Mucosa of descending colon (tissue), 3 donors: Measurements from ENCODE around the gene IQCC. TPM values are rescaled to one million over a fixed set of nuclear protein-coding genes. Genes with fewer than 3 reads are reported as not detected.

Experiments used
- ATAC-seq: fragments of 200-7000 bp; cut with Tn5 transposase; one replicate; pipeline ENCODE4 v1.9.1; 2020; ENCODE audit warnings: mild to moderate bottlenecking, moderate library complexity
- DNase-seq, 3 donors: peaks; one replicate each; pipeline ENCODE4 v3.0.0-alpha.2; 2020
- H3K36me3 ChIP-seq: fragments of 200-600 bp; one replicate; pipeline ENCODE4 v1.8.0; 2021; ENCODE audit warnings: low read depth, mild to moderate bottlenecking
- H3K4me1 ChIP-seq: fragments of 200-600 bp; one replicate; pipeline ENCODE4 v1.8.0; 2021; ENCODE audit warnings: low read depth, mild to moderate bottlenecking
- H3K4me3 ChIP-seq: fragments of 200-600 bp; one replicate; pipeline ENCODE4 v1.8.0; 2021; ENCODE audit warnings: mild to moderate bottlenecking
- H3K9me3 ChIP-seq: fragments of 200-600 bp; one replicate; pipeline ENCODE4 v1.8.0; 2021; ENCODE audit warnings: mild to moderate bottlenecking
- intact Hi-C, 2 donors: fragments of 100-400 bp; cut with DNase I in 1 of 2; cut with micrococcal nuclease in 1 of 2; formaldehyde crosslinking; loops; one replicate each; pipeline versions ENCODE4 v1.11.0 to v1.11.1; 2022; cut with DNase I, micrococcal nuclease
- total RNA-seq, 3 donors: library from RNA; stranded (reverse); fragmentation: NEBNext Ultra II Directional in 2 of 3; extraction: Animal tissue kit (Norgen Biotek cat#: 25700) in 2 of 3; gene quantifications; one replicate each; pipeline versions ENCODE4 v1.2.1 to v1.2.4, GENCODE V29; 2021 to 2023
- TF ChIP-seq, protein P1 (sequence below): fragments of 200-600 bp; IDR thresholded peaks from one replicate; pipeline ENCODE4 v1.8.0; 2022; ENCODE audit warnings: antibody characterized with exemption, mild to moderate bottlenecking
- donor health status: DM: no; HTN: no; CAD: no; lungs with moderate emphysema.
- donor health status: DM: no; HTN: no; CAD: no.
- donor health status: DM: no; HTN: yes; CAD: no.

The IQCC gene
- total RNA-seq, 3 donors from 2014 or later = 1.1 to 2.2 (median 1.9) TPM

DNA sequence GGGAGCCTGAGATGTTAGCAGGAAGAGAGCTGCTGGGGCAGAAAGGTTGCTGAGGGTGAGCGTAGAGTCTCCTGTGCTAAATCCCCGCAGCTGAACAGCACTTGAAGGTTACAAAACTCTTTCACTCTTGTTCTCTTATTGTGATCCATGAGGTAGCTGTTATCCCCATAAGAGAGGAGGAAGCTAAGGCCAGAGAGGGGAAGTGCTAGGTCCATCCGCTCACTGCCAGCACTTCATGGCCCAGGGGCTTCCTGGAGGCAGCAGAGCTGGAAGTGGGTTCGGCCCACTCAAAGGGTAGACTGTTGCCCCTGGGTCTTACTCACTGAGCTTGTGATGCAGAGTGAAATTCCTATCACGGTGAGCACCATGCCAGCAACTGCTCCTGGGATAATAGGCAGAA is 11.1 kb downstream of the IQCC start:
- ATAC-seq = no peak

DNA sequence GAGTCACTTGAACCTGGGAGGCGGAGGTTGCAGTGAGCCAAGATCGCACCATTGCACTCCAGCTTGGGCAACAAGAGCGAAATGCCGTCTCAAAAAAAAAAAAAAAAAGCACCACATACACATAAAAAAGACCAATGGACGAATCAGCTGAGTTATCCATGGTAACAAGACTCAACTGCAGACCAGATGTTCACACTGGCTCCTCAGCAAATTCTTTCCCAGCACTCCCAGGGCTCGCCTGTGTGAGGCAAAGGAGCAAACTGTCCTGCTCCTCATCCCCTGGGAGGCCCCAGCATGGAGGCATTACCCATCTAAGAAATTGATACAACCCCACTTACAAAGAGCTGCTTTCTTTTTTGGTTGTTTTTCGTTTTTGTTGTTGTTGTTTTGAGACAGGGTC is 13.6 kb downstream of the IQCC start:
- intact Hi-C loops = no loop called here
- no peaks in the 10 kb centered on the region for H3K9me3 ChIP-seq
- ATAC-seq (no peak), DNase-seq (no peak)
- no peak overlapping the region for H3K4me3 ChIP-seq
- no peaks in the 10 kb centered on the region for H3K36me3 ChIP-seq
- TF ChIP-seq, protein P1, sequence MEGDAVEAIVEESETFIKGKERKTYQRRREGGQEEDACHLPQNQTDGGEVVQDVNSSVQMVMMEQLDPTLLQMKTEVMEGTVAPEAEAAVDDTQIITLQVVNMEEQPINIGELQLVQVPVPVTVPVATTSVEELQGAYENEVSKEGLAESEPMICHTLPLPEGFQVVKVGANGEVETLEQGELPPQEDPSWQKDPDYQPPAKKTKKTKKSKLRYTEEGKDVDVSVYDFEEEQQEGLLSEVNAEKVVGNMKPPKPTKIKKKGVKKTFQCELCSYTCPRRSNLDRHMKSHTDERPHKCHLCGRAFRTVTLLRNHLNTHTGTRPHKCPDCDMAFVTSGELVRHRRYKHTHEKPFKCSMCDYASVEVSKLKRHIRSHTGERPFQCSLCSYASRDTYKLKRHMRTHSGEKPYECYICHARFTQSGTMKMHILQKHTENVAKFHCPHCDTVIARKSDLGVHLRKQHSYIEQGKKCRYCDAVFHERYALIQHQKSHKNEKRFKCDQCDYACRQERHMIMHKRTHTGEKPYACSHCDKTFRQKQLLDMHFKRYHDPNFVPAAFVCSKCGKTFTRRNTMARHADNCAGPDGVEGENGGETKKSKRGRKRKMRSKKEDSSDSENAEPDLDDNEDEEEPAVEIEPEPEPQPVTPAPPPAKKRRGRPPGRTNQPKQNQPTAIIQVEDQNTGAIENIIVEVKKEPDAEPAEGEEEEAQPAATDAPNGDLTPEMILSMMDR = no peak
- peaks cover 39% of the 10 kb centered on the region for H3K4me1 ChIP-seq

More for the DNA sequence above, 11.1 kb downstream of the IQCC start:
- Histone ChIP-seq H3K9me3 (no peaks in the 10 kb centered on the region), H3K36me3 (no peaks in the 10 kb centered on the region), H3K4me1 (peaks cover 27% of the 10 kb centered on the region), H3K4me3 (no peak overlapping the region)
- no peak for DNase-seq
- TF ChIP-seq, protein P1 = no peak
- intact Hi-C loops = no loop called here

DNA sequence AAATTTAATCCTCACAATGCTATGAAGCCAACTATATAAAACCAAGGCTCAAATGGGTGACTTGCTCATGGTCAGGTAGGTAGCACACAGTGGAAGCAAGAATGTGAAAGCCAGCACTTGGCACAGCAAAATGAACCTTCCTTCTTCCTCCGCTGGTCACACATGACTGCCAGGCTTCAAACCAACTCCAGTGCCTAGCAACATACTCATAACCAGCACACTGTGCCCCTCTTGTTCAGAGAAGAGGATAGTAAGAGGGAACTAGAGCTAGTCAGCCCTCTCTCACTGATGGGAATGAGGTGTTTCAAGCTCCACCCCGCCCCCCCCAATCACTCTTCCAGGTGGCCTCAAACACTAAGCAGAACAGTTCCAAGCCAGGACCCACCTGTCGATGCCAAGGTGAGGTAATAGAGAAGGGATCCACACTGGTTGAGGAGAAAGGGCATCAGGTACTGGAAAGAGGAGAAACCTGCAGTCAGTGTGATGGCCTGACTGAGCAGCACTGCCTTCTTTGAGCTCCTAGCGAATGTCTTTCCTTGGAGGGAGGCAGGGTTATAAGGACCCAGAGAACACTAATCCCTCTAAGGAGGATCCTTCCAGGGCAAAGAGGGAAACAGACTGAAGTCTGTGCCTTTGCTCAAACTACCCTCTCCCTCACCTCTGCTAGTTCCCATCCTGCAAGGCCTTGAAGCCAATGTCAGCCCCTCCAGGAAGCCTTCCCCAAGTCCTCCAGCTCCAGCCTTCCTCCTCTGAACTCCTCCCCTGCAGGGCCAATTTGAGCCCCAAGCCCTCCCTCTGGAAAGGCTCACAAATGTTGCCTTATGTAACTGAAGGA is 15.5 kb downstream of the IQCC start:
- peaks cover 33% of the 10 kb centered on the region for H3K4me1 ChIP-seq
- ATAC-seq = no peak
- H3K9me3 ChIP-seq = no peaks in the 10 kb centered on the region
- intact Hi-C loops = no loop called here
- TF ChIP-seq, protein P1 = no peak
- DNase-seq = no peak
- no peaks in the 10 kb centered on the region for H3K36me3 ChIP-seq
- no peak overlapping the region for H3K4me3 ChIP-seq

DNA sequence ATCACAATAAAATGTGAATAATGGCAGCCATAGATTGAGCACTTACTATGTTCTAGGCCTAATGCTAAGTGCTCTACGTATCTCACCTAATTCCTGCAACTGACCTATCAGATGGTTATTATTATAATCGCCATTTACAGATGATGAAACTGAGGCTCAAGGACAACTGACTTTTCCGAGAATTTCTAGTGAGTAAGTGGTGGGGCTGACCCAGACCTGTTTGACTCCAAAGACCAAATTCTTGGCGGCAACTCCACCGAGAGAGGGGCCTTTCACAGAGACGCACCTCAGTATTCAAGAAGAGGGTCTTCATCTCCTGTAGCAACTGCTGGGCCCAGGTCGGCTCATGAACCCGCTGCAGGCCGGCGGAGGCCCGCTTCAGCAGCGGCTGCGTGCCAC is 16.1 kb downstream of the IQCC start:
- TF ChIP-seq, protein P1 = no peak
- H3K36me3 ChIP-seq = no peaks in the 10 kb centered on the region

DNA sequence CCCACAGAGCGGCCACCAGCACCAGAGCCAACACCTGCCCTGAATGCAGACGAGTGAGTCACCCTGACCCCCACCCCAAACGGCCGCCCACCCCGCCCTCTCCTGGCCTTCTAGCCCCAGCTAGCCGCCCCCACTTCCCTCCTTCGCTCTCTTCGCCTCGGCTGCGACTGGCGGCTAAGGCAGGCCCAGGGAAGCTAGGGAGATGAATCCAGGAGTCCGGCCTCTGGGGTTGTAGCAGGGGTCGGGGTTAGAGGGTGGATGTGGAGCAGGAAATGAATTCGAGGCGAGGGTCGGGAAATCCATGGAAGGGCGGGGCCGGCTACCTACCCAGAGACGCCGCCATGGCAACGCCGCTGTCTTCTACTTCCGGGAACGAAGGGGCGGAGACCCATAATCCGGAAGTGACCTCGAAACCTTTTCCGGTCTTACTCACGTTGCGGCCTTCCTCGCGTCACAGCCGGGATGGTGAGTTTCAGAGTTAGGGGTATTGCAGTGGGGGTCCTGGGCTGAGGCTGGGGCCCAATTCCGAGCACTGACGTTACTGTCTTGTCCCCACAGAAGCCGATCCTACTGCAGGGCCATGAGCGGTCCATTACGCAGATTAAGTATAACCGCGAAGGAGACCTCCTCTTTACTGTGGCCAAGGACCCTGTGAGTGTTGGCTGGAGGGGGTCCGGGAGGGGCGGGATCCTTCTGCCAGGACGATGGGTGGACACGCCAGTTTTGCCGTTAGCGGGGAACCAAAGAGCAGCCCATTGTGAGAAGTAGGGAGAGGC is 16.7 kb downstream of the IQCC start, which contains the start of the genes EIF3I and TMEM234:
TSS of gene EIF3I (plus strand) at position 428 of the 776 bp plus-strand sequence. CDS start at position 463, 35 bp downstream.
TSS of gene TMEM234 (minus strand) at position 374 of the 776 bp plus-strand sequence. CDS start at position 343, 31 bp downstream.
- DNase-seq (peak; percentile 93 to 96 (median 95)), ATAC-seq (peak; percentile 97)
- peaks cover 3% of the 10 kb centered on the region for H3K36me3 ChIP-seq
- TF ChIP-seq, protein P1 = no peak
- H3K4me3 ChIP-seq = peak within 1 kb of the TSS; percentile 59
- H3K4me1 ChIP-seq = peaks cover 22% of the 10 kb centered on the region
- intact Hi-C loops = no loop called here
- H3K9me3 ChIP-seq = no peaks in the 10 kb centered on the region

More for the DNA sequence above, 16.1 kb downstream of the IQCC start:
- intact Hi-C loops = no loop called here
- H3K9me3 ChIP-seq = no peaks in the 10 kb centered on the region
- DNase-seq (no peak), ATAC-seq (no peak)
- H3K4me1 ChIP-seq = peaks cover 27% of the 10 kb centered on the region
- peak overlapping the region; percentile 59 for H3K4me3 ChIP-seq
